ENCODE measurements around the gene CACNA1I. TPM values are rescaled to one million over a fixed set of nuclear protein-coding genes. Genes with fewer than 3 reads are reported as not detected.

Gene CACNA1I
- total RNA-seq, 1 experiment from 2014 or later, result 0.90 TPM

DNA sequence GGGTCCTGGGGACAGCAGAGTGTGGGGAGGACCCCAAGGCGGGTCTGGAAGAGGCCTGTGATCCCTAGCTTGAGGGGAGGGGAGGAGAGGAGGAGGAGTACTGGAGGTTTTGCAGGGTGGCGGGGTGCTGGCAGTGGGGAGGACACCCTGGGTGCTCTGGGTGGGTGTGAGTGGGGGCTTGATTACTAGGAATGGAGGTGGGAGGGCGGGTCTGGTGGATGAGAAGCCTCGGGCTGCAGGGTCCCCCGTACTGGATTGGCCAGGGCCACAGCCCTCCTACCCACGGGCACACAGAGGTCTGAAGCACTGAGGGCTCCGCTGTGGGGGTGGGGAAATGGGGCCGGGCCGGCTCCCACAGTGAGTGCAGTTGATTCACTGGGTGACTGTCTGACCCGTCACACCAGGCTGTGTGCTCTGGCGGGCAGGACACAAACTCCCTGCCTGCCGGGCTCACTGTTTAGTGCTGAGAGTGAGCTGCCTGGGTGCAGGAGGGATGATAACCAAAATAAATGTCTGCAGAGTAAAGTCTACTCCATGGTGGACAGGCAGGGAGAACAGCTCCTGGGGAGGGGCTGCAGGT, 114.2 kb downstream of the CACNA1I start:
- no peak overlapping the region for H3K27ac ChIP-seq (ENCODE audit: low read depth, low read length, poor library complexity, severe bottlenecking)
- CTCF ChIA-PET, result no interaction called here
- no TSS peak for BruUV-seq (replicated peaks)
- no peaks in the 10 kb centered on the region for H3K36me3 ChIP-seq (ENCODE audit: insufficient read depth, low read length, poor library complexity, severe bottlenecking)
- no peaks in the 10 kb centered on the region for H3K4me1 ChIP-seq (ENCODE audit: insufficient read depth, low read length, poor library complexity, severe bottlenecking)
- TF ChIP-seq, protein P1, sequence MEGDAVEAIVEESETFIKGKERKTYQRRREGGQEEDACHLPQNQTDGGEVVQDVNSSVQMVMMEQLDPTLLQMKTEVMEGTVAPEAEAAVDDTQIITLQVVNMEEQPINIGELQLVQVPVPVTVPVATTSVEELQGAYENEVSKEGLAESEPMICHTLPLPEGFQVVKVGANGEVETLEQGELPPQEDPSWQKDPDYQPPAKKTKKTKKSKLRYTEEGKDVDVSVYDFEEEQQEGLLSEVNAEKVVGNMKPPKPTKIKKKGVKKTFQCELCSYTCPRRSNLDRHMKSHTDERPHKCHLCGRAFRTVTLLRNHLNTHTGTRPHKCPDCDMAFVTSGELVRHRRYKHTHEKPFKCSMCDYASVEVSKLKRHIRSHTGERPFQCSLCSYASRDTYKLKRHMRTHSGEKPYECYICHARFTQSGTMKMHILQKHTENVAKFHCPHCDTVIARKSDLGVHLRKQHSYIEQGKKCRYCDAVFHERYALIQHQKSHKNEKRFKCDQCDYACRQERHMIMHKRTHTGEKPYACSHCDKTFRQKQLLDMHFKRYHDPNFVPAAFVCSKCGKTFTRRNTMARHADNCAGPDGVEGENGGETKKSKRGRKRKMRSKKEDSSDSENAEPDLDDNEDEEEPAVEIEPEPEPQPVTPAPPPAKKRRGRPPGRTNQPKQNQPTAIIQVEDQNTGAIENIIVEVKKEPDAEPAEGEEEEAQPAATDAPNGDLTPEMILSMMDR (conservative IDR thresholded peaks at IDR 0.05; ENCODE audit: low read depth, low read length), result no peak
- TF ChIP-seq EZH2 (IDR thresholded peaks at IDR 0.05; ENCODE audit: borderline replicate concordance, low read depth, low read length, poor library complexity, severe bottlenecking), result no peak
- H3K9me3 ChIP-seq (ENCODE audit: low read depth, low read length, poor library complexity, severe bottlenecking), result no peaks in the 10 kb centered on the region
- H3K4me3 ChIP-seq (ENCODE audit: low read depth, low read length, poor library complexity, severe bottlenecking), result no peak overlapping the region
- POLR2A ChIA-PET (ENCODE audit: low non-redundant PET), result no interaction called here
- no peak for DNase-seq (ENCODE audit: low spot score)
- H3K27me3 ChIP-seq (replicated peaks; ENCODE audit: insufficient read depth, low read depth, low read length, poor library complexity), result no peaks in the 10 kb centered on the region
- intact Hi-C loops (cut with micrococcal nuclease; ENCODE audit: unreplicated experiment), result no loop called here

DNA sequence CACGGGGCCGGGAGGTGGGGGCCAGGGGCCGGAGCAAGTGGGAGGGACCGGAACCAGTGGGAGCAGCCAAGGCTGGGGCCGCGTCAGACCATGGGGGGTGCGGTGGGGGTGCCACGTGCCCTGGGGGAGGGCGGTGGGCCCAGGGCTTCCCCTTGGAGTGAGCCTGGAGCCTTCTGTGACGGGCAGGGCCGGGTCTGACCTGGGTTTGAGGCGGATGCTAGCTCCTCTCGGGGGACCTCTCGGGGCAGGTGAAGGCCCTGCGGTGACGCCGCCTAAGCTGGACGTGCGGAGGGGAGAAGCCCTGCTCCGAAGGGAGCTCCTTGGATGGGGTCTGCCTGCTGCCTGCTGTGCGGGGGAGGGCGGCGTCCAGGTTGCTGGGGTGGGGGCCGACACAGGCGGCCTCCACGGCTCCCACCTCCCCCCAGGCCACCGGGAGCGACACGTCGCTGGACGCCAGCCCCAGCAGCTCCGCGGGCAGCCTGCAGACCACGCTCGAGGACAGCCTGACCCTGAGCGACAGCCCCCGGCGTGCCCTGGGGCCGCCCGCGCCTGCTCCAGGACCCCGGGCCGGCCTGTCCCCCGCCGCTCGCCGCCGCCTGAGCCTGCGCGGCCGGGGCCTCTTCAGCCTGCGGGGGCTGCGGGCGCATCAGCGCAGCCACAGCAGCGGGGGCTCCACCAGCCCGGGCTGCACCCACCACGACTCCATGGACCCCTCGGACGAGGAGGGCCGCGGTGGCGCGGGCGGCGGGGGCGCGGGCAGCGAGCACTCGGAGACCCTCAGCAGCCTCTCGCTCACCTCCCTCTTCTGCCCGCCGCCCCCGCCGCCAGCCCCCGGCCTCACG, 115.0 kb downstream of the CACNA1I start:
- DNase-seq (ENCODE audit: low spot score), result no peak
- ChIA-PET POLR2A (ENCODE audit: low non-redundant PET) (no interaction called here), CTCF (no interaction called here)
- no peak overlapping the region for H3K4me3 ChIP-seq (ENCODE audit: low read depth, low read length, poor library complexity, severe bottlenecking)
- no peaks in the 10 kb centered on the region for H3K27me3 ChIP-seq (replicated peaks; ENCODE audit: insufficient read depth, low read depth, low read length, poor library complexity)
- no TSS peak for BruUV-seq (replicated peaks)
- intact Hi-C loops (cut with micrococcal nuclease; ENCODE audit: unreplicated experiment), result no loop called here
- H3K9me3 ChIP-seq (ENCODE audit: low read depth, low read length, poor library complexity, severe bottlenecking), result no peaks in the 10 kb centered on the region
- TF ChIP-seq, protein P1 (conservative IDR thresholded peaks at IDR 0.05; ENCODE audit: low read depth, low read length), result no peak
- TF ChIP-seq EZH2 (IDR thresholded peaks at IDR 0.05; ENCODE audit: borderline replicate concordance, low read depth, low read length, poor library complexity, severe bottlenecking), result no peak
- no peak overlapping the region for H3K27ac ChIP-seq (ENCODE audit: low read depth, low read length, poor library complexity, severe bottlenecking)
- H3K4me1 ChIP-seq (ENCODE audit: insufficient read depth, low read length, poor library complexity, severe bottlenecking), result peaks cover 7% of the 10 kb centered on the region
- H3K36me3 ChIP-seq (ENCODE audit: insufficient read depth, low read length, poor library complexity, severe bottlenecking), result no peaks in the 10 kb centered on the region

DNA sequence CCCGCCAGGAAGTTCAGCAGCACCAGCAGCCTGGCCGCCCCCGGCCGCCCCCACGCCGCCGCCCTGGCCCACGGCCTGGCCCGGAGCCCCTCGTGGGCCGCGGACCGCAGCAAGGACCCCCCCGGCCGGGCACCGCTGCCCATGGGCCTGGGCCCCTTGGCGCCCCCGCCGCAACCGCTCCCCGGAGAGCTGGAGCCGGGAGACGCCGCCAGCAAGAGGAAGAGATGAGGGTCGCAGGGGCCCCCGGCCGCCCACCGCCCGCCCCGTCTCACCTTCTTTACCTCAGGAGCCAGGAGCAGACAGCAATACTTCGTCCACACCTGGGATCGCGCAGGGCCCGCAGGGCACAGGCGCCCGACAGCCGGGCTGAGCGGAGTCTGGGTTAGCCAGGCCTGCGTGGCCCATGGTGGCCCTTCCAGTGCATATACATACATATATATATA, 115.6 kb downstream of the CACNA1I start:
- no TSS peak for BruUV-seq (replicated peaks)
- no peaks in the 10 kb centered on the region for H3K36me3 ChIP-seq (ENCODE audit: insufficient read depth, low read length, poor library complexity, severe bottlenecking)
- DNase-seq (ENCODE audit: low spot score), result no peak
- CTCF ChIA-PET, result no interaction called here
- intact Hi-C loops (cut with micrococcal nuclease; ENCODE audit: unreplicated experiment), result no loop called here
- H3K27ac ChIP-seq (ENCODE audit: low read depth, low read length, poor library complexity, severe bottlenecking), result no peak overlapping the region
- POLR2A ChIA-PET (ENCODE audit: low non-redundant PET), result no interaction called here
- H3K9me3 ChIP-seq (ENCODE audit: low read depth, low read length, poor library complexity, severe bottlenecking), result no peaks in the 10 kb centered on the region
- peaks cover 13% of the 10 kb centered on the region for H3K4me1 ChIP-seq (ENCODE audit: insufficient read depth, low read length, poor library complexity, severe bottlenecking)
- TF ChIP-seq EZH2 (IDR thresholded peaks at IDR 0.05; ENCODE audit: borderline replicate concordance, low read depth, low read length, poor library complexity, severe bottlenecking), result no peak
- TF ChIP-seq, protein P1 (conservative IDR thresholded peaks at IDR 0.05; ENCODE audit: low read depth, low read length), result no peak
- no peak overlapping the region for H3K4me3 ChIP-seq (ENCODE audit: low read depth, low read length, poor library complexity, severe bottlenecking)
- H3K27me3 ChIP-seq (replicated peaks; ENCODE audit: insufficient read depth, low read depth, low read length, poor library complexity), result no peaks in the 10 kb centered on the region
